Hindlimb muscle (tissue), 1 donor: ENCODE data around the gene FAM200C. TPM values are rescaled to one million over a fixed set of nuclear protein-coding genes. Genes with fewer than 3 reads are reported as not detected.

Source experiments
- DNase-seq: peaks from one replicate; pipeline ENCODE4 v3.0.0-alpha.2; 2013
- polyA plus RNA-seq: library from polyadenylated mRNA; unstranded; fragments of 120-200 nt; gene quantifications from one replicate; pipeline ENCODE4 v1.2.1, GENCODE V29; 2013; ENCODE audit not compliant: insufficient read length

Gene FAM200C
- polyA plus RNA-seq, 1 donor = 12.2 TPM

- DNase-seq = no peak
These were observed 32.6 kb downstream of the FAM200C start for GRCh38 chr5:160367261-160367660.

- DNase-seq = no peak
These were observed 33.6 kb downstream of the FAM200C start for GRCh38 chr5:160366230-160366629.

GRCh38 chr5:160363660-160364395 is 36.0 kb downstream of the FAM200C start:
- DNase-seq = no peak

- peak; percentile 78 for DNase-seq
These were observed 36.6 kb downstream of the FAM200C start for GRCh38 chr5:160363211-160363610.

DNA sequence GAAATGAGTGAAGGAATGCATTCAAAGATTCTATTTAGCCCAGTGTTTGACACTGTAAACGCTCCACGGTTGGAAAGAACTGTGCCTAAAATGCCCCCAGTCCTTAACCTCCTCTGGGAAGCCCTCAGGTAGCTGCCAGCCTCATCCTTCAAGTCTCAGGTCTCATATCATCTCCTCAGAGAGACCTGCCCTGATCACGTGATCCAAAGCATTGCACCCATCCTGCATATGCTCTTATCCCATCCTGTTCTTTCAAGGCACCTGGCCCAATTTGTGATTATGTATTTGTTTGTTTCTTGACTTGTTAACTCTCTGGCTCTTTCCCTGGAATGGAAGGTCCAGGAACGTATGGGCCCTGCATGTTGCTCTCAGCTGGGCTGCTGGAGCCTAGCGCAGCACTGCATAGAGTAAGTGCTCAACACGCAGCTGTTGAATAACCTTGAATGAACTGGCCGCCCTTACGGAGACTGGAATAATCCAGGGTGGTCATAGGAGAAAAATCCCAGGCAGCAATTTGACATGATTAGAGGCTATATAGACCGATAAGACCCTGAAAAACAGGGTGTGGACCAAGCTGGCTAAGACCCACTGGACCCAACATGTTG is 38.1 kb downstream of the FAM200C start:
- DNase-seq = no peak

- DNase-seq = no peak
These were observed 39.5 kb downstream of the FAM200C start for GRCh38 chr5:160360310-160360709.

DNA sequence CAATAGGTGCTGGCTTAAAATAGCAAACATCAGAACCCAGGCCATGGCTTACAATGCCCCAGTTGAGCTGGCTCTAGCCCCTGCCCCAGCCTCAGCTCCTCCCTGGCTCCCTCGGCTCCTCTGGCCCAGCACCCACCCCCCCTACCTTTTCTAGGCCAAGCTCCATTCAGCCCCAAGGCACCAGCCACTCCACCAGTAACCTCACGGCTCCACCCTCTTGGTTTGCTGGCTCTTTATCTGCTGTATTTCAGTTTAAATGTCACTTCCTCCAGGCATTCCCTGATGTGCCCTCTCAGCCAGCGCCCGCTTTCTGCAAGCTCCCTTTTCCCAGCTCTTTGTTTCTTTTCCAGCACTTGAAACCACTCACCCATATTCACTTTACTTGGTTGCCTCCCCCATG is 40.0 kb downstream of the FAM200C start:
- DNase-seq = no peak

DNA sequence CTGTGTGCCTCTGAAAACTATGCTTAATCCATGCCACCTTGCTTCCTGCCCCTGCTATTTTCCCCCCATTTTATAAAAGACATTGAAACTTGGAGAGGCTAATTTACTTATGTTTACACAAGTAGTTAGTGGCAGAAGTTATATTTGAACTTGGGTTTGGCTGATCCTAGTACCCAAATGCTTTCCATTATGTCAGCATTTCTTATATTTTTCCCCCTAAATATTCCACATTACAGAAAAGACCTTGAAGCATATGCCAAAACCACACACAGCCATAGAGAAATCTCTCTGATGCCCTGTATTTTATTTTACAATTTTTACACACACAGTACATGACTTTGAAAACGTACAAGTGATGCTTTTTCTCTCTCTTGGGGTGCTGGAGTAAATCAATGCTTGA is 40.6 kb downstream of the FAM200C start:
- no peak for DNase-seq

DNA sequence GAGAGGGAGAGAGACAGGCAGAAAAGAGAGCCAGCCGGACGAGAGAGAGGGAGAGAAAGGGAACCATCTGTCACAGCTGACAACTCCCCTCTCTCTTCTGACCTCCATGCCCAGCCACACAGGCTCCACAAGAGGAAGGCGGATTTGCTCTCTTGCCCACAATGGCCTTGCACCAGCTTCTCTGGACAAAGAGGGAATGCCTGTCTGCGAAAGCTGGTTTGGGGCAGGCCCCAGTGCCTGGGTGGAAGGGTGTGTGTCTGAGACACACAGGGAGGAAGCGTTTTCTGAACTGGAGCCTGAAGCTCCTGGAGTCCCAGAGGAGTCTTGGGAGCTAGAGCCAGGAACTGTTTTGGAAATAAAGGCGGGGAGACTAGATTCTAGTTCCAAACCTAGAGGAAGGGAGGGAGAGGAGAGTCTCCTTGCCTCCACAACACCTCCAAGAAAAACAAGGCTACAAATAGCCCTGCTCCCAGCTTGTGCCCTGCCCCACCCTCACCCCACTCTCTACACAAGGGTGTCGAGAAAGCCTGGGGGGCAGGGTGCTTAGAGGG is 41.9 kb downstream of the FAM200C start:
- peak; percentile 91 for DNase-seq

DNA sequence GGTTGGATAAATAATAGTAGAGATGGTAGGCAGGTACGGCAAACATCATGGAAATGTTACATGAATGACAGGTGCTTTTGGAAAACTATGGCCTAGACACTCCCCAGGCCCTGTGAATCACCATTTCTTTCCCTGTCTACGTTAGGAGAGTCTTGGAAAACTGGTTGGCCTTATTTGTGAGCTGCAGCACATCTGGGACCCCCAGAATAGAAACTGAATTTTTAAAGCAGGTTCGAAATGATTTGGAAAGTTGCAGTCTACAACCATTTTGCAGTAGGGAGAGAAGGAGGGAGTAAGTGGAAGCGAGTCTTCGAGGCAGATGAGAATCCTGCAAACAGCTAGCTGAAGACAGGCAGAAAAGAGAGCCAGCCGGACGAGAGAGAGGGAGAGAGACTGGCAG is 42.5 kb downstream of the FAM200C start:
- DNase-seq = peak; percentile 47

- DNase-seq = no peak
These were observed 43.1 kb downstream of the FAM200C start for GRCh38 chr5:160356550-160357347.

DNA sequence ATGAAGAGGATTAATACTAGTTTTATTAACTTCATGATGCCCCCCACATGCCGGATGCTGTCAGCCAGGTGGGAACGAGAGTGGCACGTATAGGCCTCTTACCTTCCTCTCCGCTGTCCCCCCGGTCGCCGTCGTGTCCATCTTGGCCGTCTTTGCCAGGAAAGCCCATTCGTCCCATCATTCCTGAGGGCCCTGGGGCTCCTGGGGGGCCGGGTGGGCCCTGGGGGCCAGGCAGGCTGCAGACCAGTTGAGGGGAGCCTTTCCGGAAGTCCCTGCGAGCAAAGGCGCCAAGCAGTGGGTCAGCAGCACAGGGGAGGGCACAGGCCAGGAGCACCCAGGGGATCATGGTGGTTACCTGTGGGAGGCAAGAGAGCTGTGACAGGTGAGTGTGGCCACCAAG is 45.2 kb downstream of the FAM200C start:
- no peak for DNase-seq

DNA sequence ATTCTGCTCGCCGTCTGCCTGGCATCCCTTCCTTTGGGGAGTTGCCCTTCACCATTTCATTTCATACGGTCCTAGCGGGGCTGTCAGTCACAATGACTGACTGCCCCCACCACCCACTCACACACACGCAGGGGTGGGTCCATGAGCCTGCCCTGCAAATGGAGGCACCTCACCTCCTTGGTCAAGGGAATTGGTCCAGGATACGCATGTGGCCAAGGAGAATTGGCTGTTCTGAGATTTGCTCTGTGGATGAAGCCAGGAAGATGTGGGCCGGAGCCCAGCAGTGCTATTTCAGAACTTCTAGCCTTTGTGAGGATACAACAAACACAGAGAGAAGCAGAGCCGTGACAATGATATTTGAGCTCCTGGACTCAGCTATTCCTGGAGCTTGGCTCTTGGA is 46.5 kb downstream of the FAM200C start:
- DNase-seq = peak; percentile 68

DNA sequence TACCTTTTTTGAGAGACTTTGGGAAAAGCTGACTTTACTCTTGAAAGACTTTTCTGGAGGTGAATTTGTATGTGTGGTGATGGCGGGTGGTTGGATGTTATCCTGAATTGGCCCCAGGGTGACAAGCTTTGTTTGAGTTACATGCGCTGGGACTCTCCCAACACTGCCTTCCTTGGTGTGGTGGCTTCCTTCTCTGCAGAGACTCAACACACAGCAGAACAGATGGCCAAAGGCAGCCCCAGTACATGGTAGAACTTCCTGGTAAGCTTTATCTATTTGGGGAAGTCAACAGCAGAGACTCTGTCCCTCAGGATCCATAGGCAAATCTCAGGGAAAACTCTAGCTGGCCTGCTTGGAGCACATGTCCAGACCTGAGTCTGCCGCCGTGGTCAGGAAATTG is 47.5 kb downstream of the FAM200C start:
- DNase-seq = no peak

- no peak for DNase-seq
These were observed 49.9 kb downstream of the FAM200C start for GRCh38 chr5:160349935-160350303.

DNA sequence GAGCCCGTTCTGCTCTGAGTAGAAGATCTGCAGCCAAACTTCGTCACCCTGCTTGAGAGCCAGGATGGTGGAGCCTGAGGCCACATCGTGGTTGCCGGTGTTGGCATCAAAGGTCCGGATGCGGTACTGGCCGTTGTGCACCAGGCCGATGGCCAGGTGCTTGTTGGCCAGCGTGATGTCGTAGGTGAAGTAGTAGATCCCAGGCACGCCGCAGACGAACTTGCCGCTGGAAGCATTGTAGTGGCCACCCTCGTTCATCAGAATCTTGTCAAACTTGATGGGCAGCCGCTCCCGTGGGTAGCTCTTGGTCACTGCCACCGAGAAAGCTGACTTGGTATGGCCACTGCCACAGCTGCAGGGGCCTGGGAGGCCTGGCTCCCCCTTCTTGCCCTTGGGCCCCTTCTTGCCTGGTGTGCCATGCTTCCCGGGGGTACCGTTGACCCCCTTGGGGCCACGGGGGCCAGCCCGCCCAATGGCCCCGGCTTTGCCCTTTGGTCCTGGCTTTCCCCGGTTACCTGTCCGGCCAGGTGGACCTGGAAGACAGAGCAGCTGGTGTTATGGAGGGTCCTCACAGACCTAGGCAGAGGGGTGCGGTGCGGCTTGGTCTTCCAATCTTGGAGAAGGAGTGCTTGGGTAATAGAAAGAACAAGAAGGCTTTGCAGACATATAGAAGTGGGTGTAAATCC is 50.5 kb downstream of the FAM200C start:
- DNase-seq = no peak

GRCh38 chr5:160348080-160348479 is 51.8 kb downstream of the FAM200C start:
- no peak for DNase-seq

GRCh38 chr5:160347448-160347847 is 52.4 kb downstream of the FAM200C start:
- peak; percentile 80 for DNase-seq
